ENCODE results near the gene CLGN. TPM values are rescaled to one million over a fixed set of nuclear protein-coding genes. Genes with fewer than 3 reads are reported as not detected.

Gene CLGN
- total RNA-seq, 1 donor, result 1.3 TPM

DNA sequence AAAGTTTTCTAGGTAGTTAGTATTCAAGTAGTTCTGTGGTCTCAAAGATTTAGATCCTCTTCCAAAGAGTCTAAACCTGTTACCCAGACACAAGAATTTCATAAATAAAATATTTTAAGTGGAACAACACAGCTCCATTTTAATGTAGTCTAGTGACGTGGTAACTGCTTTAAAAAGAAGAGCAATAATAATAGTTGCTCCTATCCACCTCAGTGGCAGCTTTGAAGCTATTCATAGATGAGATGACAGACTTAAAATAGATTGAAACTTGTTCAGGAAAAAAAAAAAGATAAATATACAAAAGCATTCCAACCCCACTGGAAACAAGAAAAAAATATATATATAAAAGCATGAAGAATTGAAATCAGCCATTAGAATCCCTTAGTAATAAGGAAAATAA, 39.4 kb downstream of the CLGN start:
- DNase-seq (ENCODE audit: low read depth in 2 of 3, low spot score in 2 of 3), result no peak

DNA sequence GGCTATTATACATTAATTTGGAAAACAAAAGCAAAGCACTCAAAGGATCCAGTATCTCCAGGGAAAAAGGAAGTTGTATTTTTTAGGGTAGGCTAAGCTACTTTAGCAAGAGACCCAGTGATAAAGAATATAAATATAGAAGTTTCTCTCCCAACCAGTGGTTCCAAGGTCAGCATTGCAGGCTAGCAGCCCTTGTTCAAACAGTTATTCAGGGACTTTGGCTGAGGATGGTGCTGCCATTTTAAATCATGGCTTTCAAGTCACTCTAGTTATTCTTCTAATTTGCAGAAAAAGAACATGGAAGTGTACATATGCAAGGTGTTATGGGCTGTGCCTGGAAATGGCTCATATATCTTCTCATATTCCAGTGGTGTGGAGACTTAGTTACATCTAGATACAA, 44.7 kb downstream of the CLGN start:
- DNase-seq (ENCODE audit: low read depth in 2 of 3, low spot score in 2 of 3), result no peak

DNA sequence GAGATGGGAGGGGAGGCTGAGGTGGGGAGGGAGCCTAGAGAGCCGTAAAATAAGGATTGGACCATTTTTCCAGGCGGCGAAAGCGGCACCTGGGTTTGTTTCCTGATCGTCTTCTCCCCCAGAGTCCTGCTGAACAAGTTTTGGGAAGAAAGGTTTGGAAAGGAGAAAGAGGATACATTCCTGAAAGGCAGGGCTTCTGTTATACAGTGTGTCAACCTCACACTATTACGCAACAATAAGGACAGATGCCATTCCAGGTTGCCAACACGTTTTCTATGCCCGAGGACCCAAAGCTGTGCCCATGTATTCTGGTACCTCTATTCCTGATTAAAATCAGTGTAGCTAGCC, 53.3 kb downstream of the CLGN start:
- no peak for DNase-seq (ENCODE audit: low read depth in 2 of 3, low spot score in 2 of 3)

DNA sequence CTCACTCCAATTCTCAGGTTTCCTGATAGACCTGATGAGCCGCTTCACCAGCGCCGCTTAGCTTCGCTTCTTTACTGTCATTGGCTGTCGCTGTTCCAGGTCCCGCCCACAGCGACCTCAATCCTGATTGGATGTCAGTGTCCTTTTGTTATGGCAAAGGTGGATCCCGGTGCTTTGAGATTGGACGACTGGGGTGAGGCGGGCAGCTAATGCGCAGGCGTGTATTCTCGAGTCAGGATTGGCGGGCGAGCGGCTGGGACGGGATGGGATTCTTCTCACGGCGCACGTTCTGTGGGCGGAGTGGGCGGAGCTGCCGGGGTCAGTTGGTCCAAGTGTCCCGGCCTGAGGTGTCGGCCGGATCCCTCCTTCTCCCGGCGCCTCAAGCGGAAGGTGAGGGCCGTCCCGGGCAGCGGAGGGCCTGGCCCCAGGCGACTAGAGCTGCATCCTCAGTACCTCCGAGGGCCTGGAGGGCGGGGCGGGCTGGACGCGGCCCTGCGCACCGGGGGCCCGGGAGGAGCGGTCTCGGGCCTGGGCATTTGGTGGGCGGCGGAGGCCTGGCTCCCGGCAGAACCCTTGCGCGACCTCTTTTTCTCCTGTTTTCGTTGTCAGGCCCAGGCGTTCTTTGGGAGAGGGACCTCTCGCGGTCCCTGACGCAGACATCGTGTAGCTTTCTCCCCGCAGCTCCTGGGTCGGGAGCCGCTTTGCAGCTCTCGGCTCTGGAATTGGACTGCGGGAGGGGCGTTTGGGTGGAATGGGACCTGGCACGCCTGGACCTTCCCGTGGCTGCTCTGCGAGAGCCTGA, 53.9 kb downstream of the CLGN start, which contains the start of gene SCOC:
SCOC (plus strand) TSS at position 319 of the 802 bp plus-strand sequence. CDS start 5,525 bp downstream, outside the sequence.
- peak; percentile 82 to 99 (median 98) for DNase-seq (ENCODE audit: low read depth in 2 of 3, low spot score in 2 of 3)

DNA sequence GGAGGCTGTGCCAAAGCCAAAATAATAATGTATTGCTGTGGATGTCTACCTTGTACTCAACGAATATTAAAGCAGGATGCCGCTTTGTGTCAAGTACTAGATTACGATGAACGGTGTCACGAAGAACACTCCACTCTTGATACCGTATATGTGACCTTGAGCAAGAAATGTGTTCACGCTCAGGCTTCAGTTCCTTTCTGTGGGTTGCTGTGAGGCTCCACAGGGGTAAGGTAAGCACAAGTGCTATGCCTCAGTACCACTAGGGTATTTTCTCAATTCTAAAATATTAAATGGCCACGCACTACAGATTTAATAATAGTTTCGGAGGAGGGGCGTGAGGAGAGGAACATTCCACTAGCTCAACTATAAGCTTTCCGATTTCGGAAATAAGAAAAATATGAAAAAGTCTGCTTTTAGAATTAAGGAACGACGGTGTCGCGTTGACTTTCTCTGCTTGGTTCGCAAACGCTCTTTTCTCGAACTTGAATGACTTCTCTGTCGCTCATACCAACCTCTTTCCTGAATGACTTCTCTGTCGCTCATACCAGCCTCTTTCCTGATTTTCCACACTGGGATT, 54.6 kb downstream of the CLGN start:
- DNase-seq (ENCODE audit: low read depth in 2 of 3, low spot score in 2 of 3), result peak; percentile 9 to 68 (median 45)

DNA sequence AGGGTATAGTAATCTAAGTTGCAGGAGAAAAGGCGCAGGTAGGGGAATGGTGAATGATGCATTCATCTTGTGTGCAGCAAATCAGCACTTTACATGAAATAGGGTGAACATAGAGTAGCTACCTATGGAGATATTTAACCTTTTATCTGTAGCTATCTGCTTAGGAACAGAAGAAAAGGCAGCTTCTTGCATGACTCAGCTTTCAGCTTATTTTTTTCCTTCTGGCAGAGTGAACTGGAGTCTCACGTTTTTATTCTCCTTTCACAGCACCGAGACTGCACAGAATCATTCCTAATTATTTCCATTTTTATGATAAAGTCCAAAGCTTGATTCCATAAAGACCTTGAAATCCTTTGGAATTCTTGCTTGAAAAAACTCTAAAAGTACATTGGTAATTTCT, 58.8 kb downstream of the CLGN start:
- no peak for DNase-seq (ENCODE audit: low read depth in 2 of 3, low spot score in 2 of 3)

DNA sequence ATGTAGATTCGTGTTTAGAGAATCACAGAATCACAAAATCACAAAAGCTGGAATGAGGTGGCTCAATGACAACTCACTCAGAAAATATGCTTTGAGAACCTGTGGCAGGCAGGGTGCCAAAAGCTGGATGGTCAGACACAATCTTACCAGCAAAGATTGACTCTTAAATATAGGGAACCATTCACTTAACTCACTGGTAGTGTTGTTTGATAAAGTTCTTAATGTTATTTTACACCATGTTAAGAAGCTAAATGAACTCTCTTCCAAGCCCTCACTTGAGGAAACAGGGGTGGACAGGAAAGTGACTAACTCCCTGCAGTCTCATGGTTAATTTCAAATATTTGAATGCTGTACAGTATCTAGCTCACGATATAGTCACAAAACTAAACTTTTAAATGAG, 59.7 kb downstream of the CLGN start:
- DNase-seq (ENCODE audit: low read depth in 2 of 3, low spot score in 2 of 3), result no peak

DNA sequence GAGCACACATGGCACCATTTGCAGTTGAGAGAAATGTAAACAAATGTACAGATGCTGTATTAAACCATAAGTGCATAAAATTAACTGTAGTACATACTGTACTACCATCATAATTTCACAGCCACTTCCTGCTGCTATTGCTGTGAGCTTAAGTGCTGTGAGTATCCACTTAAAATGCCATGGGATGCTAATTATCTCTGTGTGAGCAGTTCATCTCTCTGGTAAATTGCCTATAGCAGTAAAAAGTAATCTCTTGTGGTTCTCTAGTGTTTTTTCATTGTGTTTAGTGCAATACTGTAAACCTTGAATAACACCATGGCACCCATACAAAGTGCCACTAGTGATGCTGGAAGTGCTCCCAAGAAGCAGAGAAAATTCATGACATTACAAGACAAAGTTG, 63.9 kb downstream of the CLGN start:
- no peak for DNase-seq (ENCODE audit: low read depth in 2 of 3, low spot score in 2 of 3)

DNA sequence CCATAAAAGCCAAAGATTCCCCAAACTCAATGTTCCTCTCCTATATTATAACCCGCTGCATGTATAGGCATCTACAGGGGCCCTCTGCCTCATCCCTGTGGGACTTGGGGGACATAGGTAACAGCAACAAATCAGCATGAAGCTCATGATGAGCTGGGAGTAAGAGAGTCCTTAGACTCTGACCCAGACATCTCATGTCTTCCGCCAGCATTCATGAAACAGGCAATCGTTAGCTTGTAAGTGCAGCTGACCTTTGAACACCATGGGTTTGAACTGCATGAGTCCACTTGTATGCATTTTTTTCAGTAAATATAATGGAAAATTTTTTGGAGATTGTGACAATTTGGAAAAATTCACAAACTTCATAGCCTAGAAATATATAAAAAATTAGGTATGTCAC, 64.4 kb downstream of the CLGN start:
- DNase-seq (ENCODE audit: low read depth in 2 of 3, low spot score in 2 of 3), result no peak

DNA sequence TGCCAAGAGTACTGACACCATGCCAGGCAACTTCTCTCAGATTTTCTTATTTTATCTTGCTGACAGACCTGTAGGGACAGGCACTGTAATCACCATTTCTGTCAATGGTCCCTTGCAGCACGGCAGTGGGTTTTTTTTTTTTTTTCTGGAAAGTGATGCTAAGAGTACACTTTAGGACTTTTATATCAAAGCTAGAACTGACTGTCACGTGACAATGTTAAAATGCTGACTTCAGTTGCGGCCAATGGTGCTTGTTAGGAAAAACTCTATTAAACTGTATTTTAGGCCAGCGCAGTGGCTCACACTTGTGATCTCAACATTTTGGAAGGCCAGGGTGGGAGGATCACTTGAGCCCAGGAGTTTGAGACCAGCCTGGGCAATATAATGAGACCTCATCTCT, 66.3 kb downstream of the CLGN start:
- DNase-seq (ENCODE audit: low read depth in 2 of 3, low spot score in 2 of 3), result no peak

DNA sequence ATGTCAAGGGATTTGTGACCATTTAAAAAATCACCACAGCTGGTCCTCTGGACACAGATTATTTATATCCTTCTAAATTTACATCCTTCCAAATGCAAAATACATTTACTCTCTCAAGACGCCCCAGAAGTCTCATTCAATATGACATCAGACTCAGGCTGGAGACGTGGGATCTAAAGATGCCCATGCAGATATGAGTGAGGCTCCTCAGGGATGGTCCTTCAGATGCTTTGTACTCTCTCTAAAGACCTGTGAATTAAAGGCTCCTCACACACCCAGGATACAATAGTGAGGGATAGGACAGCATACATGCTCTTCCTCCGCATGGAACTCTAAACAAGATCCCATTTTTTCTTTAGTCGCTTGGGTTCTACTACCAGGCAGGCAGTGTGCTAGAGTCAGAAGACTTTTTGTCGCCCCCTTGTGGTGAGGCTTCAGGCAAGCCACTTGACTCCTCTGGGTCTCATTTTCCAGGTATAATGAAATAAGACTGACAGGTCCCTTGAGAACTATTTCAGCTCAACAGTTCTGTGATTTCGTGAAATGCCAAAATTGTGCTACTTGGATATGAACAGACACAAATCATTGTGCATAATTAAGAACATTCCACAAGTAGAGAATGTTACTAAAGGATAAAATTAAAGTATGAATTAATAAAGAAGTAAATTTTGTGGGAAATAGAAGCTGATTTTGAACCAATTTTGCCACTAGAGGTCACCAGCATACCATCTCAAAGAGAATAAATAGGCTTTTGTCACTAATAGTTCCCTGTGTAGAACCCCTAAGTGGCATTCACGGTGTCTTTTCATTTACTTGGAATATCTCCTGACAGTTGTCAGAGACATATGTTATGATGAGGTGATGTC, 67.7 kb downstream of the CLGN start:
- peak; percentile 55 to 90 (median 82) for DNase-seq (ENCODE audit: low read depth in 2 of 3, low spot score in 2 of 3)

DNA sequence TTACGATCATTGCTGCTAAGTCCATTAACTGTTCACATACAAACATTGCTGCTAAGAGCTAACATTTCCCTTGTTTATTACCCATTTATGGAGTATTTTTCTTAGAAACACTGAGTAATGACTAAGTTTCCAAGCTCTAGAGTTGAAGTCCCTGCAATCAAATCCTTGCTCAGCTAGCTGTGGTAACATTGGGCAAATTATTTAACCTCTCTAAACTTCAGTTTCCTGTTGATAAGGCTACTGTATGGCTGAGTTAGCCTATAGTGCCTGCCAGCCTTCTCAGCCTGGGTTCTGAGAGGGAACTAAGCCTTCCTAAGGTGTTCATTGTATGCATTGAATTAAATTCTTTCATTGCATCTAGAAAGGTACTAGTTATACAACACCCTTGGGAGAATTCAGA, 69.2 kb downstream of the CLGN start:
- peak in 2 of 3 donors; percentile 64 to 83 for DNase-seq (ENCODE audit: low read depth in 2 of 3, low spot score in 2 of 3)

DNA sequence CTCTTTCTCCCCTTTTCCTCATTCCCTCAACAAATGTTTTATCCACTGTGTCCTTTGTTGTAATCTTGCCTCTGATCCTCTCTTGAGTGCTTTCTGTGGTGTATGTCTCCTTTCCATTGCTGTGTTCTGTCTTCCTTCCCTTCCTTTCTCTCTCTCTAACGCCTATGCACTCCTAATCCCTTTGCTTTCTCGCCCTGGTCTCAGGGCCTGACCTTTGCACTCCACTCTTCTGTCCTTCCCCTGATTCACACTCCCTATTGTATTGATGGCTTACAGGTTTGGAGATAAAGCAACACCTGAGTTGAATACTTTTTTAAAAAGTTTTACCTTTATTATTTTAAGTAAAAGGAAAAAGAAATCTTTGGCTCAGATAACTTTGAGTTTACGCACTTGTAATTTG, 69.6 kb downstream of the CLGN start:
- no peak for DNase-seq (ENCODE audit: low read depth in 2 of 3, low spot score in 2 of 3)

DNA sequence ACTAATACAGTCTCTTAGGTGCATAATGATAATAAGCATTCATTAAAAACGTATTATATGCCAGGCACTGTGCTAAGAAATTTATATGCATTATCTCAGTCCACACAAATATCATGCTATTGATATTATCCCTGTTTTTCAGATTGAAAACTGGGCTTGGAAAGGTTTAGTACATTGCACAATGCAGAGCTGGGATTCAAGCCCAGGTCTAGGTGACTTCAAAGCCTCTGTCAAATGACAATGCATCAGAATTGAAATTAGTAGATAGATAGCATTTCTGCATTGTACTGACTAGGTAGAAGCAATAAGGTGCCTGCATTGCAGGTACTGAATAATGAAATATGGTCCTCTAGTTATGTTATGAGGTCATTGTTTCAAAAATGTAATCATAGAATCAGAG, 72.2 kb downstream of the CLGN start:
- no peak for DNase-seq (ENCODE audit: low read depth in 2 of 3, low spot score in 2 of 3)

DNA sequence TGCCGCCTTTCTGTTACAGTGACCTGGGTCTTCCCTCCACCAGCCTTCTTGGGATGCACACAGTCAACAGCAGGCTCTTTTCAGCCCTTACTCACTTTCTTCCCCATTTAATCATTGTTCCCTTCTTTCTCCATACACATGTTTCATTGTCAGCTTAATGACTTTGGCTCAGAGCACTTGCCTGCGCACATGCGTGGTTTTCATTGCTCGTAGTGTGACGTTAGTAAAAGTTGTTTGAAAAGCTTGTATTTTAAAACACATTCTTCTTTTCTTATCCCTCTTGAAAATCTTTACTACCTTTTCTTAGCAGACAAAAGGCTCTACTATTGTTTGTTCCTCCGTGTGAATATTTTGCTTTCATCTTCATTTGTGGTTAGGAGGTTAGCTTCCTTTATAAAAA, 73.7 kb downstream of the CLGN start:
- DNase-seq (ENCODE audit: low read depth in 2 of 3, low spot score in 2 of 3), result peak in 1 of 3 donors; percentile 10

DNA sequence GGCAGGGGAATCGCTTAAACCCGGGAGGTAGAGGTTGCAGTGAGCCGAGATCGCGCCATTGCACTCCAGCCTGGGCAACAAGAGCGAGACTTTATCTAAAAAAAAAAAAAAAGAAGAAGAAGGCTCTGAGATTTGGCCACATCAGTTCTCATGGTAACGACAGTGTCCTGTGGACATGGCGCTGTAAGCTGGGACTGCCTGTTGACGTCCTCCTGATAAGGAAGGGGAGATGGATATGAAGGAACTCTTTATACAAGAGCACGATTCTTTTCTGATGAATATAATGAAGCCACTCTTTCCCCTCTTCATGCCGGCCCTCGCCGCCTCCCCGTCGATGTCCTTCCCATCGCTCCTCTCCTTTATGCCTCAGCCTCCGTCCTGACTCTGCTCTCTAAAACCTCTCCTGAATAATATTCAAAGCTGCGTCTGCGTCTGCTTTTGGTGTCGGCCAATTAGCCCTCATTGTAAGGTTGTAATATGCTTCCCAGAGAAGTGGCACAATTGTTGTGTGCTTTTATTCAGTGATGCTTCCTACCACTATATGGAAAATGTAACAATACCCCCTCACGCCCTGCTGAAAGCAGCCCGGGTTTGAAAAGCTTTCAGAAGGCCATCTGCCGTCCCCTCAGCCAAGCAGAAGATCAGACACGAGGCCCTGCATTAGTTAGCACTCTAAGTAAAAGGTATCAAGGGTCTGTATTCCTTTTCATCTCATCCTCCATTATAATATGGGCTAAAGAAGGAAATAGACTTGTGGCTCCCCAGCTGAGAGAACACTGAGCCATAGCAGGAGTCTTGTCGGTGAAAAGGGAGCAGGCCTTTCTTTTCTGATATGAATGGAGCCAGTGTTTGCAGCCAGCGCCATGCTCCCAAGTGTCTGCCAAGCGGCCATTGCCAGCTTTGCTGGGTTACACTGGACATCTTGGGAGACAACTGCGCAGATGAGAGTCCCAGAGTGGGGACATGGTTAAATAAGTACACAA, 76.1 kb downstream of the CLGN start:
- DNase-seq (ENCODE audit: low read depth in 2 of 3, low spot score in 2 of 3), result no peak

DNA sequence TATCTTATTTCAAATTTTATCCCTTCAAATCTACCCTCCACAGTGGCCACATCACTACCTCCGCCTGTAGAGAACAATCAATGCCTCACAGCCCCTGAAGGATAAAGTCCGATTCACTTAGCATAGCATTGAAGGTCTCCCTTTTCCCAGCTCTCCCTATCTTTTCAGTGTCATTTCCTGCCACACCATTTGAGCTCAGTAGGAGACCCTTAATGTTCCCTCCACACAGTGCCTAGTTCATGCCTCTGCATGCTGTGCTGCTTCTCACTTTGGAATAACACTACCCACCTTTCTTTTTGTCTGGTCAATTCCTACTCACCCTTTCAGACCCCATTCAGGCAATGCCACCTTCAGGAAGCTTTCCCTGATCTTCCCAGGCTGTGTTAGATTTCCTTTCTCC, 77.6 kb downstream of the CLGN start:
- no peak for DNase-seq (ENCODE audit: low read depth in 2 of 3, low spot score in 2 of 3)

DNA sequence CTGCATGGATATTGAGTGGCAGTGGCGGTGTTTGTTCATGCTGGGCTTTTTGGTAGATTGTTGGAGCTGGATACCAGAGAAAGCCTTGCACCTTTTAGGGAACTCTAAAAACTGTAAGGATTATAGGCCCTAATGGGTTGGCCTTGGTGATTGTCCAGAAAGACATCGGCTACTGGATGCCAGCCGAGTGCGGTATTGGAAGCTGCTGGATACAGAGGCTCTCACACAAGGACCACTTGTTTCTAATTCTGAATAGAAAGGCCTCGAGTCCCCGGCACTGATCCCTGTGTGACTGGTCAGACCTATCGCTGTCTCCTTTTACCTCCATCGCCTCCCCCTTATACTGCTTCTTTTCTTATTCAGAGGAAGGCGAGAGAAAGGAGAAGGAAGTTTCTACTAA, 81.3 kb downstream of the CLGN start:
- no peak for DNase-seq (ENCODE audit: low read depth in 2 of 3, low spot score in 2 of 3)

DNA sequence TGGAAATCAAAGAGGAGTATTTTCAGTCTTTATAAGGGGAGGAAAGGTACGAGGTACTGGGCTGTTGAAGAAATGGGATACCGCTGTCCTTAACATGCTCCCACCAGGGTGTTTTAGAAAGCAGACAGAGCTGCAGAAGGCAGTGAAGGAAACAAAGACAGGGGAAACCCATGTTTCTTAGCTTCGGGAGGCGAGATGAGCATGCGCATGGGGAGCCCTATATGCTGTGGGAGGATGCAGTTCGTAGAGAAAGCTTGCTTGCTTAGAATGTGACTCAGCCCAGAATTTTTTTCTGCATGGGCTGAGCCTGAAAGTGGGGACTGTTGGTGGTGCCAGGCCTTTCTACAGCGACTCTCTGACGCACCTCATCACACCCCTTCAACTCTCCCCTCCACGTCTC, 82.8 kb downstream of the CLGN start:
- DNase-seq (ENCODE audit: low read depth in 2 of 3, low spot score in 2 of 3), result no peak

DNA sequence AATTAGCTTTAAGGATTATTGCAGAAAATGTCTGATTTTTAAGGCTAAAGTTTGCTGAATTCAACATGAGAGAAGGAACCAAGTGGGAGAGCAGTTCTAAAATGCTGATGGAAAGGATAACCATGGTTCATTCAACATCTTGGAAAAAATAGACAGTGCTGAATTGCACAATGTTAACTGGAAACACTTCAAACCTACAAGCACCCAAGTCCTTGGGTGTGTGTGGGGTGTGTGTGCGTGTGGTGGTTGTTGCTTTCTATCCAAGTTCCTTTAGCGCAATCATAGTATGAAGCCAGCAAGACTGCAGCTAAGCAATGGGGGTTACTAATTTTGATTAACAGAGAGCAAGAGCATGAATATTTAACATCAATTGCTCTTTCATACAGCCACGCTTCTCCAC, 83.3 kb downstream of the CLGN start:
- DNase-seq (ENCODE audit: low read depth in 2 of 3, low spot score in 2 of 3), result no peak
